ENCODE measurements around the gene HDAC9. TPM values are rescaled to one million over a fixed set of nuclear protein-coding genes. Genes with fewer than 3 reads are reported as not detected.
"Not testable (repeated sequence)": the region's sequence is repeated elsewhere in the genome, so short reads cannot be mapped to it uniquely, and the experiment has no call there.

The HDAC9 gene
- total RNA-seq, 1 experiment from 2014 or later, result 0.02 TPM

DNA sequence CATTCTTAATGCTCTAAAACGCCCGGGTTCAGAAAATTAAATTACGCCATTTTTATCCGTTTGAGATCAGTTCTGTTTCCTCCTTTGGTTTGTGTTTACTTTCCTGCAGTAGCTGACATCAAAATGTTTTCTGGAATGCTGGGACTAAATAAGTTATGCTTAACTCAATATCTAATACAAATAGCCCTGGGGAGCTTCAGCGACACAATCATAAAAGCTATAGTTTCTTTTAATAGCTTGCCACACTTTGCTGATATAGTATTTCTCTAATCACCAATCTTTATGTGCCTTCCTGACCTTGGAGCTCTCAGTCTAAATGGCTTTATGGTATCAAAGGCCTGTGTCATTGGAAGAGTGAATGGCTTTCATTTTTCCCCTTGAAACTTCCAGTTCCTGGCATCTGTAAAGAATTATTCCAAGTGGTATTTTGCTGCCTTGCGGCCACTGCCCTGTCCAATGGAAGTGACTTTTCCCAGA is 202.7 kb downstream of the HDAC9 start:
- DNase-seq (ENCODE audit: extremely low read depth, low read depth), result no peak

DNA sequence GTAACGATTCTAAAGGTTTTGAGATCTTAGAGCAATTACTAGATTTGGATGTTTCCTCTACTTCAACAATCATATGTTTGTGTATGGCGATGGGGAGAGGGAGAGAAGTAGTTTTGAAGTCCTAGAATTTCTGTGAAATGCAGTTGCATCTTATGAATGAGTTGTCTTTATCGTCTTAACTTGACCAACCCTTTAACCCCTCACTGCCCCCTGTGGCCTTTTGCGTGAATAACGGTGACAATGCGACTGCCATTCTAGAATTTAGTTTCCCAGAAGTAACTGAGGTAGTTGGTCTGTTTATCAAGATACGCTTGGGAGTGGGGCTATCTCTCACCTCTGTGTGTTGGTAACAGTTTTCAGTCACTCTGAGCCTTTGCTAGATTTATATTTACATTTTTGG is 204.6 kb downstream of the HDAC9 start:
- no peak for DNase-seq (ENCODE audit: extremely low read depth, low read depth)

DNA sequence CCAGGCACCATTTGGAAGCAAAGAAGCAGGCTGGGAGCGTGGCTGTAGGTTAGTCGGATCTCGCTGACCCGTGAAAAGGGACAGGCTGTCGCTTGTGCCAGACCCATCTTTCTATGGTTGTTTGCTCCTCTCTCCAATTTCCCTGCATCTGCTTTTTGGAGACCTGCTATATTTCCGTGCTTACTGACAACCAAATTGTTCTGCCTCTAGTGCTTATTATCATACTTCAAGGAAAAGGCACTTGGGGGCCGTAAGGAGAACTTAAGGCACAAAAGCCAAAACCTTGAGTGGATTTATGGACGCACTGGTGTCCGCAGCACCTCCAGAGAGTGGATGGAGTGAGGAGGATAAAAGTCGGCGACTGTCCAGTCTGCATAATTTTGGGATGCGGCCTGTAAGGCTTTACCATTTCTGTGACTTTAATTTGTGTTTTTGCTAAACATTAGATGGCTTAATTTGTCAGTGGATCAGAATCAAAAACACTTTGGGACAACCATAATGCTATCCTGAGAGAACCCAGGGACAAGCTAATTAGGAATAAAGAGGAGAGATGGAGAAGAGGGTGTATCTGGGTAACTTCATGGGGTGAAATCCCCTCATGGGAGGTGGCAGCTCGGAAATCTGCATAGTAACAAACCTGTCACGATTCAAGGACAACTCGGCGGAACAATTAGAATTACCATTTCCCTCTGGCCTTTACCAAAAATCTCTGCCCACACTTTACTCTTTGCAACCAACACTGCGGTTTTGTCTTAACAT is 206.7 kb downstream of the HDAC9 start:
- DNase-seq (ENCODE audit: extremely low read depth, low read depth), result no peak

DNA sequence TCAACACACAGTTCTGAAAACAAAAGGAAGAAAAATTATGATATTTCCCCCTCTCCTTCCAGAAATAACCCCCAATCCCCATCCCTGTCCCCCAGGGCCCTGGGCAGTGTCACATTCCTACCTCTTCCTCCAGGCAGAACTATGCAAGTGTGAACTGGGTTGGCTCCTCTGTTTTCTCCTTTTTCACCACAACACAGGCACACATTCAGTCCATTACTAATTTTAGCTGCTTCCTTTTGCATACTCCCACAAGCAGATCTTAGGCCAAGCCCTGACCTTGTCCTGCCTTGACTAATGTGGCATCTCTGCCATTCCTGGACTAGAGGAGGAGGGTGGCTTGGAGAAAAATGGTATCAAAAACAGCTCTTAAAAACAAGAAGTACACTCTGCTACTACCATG is 208.1 kb downstream of the HDAC9 start:
- no peak for DNase-seq (ENCODE audit: extremely low read depth, low read depth)

DNA sequence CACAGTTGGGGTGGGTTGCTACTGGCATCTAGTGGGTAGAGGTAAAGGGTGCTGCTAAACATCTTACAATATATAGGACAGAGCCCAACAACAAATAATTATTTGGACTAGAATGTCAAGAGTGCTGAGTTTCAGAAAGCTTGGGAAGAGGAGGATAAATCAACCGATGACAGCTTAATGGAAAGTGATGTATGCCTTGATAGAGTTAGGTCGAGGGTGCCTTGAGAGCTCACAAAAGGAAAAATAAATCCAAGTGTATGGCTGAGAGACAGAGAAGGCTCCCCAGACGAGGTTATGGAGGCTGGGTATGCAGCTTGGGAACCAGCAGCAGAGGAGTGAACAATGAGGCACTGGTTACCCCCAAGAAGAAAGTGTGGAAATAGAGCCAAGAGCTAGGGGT is 211.1 kb downstream of the HDAC9 start:
- DNase-seq (ENCODE audit: extremely low read depth, low read depth), result no peak

DNA sequence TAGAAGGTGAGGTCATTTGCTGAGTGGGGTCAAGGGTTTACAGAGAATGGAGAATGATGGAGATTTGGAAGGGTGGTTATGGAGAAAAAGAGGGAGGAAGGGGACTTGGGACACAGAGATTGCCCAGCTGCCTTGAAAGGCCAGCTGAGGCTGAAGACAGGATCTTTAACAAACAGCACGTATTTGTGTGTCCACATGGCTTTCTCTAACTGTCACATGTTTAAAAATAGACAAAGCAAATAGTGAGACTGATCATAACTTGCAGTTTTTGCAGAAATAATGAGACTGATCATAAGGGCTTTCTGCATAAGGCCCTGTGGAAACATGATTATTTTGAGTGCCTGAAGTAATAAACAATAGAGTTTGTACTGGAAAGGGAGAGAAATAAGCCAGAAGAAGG is 212.7 kb downstream of the HDAC9 start:
- DNase-seq (ENCODE audit: extremely low read depth, low read depth), result no peak

DNA sequence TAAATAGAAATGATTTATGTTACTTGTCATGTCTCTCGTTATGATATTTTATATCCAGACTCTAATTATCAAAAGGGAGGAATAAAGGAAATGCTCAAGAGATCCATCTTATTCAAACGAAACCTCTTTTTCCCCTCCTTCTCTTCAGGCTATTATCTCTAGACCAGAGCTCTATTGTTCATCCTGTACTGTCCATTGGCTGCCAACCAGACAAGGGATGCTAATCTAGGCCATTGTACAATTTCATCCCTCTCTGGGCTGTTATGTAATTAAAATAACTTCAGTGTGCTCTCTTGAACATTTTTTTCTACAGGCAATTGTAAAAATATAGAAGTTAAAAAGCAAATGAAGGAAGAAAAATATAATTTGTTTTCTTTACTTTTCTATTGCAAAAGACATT is 220.4 kb downstream of the HDAC9 start:
- DNase-seq (ENCODE audit: extremely low read depth, low read depth), result no peak

DNA sequence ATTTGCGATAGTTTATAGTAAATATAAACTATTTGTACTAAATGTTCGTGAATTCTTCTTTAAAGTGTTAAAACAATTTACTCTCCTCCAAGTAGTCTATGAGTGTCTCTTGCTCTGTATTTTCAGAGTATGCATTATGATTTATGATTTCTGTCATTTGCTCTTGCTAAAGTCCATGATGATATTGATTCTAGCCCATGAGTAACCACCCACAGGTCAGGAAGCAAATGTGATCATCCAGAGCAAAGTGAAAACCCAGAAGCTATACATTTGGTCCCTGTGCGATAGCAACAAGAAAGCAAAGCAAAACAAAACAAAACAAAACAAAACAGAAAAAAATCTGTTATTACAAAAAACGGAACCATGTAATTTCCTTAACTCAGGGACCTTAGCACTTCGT is 225.9 kb downstream of the HDAC9 start:
- no peak for DNase-seq (ENCODE audit: extremely low read depth, low read depth)

DNA sequence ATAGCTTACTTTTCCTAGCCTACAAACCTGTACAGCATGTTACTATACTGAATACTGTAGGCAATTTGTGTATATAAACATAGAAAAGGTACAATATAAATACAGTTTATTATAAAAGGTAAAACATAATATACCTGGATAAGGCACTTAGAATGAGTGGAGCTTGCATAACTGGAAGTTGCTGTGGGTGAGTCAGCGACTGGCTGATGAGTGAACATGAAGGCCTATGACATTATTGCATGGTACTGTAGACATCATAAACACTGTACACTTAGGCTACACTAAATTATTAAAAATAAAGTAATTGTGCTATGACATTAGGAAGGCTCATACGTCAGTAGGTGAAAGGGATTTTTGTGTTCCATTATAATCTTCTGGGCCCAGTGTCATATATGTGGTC is 228.8 kb downstream of the HDAC9 start:
- no peak for DNase-seq (ENCODE audit: extremely low read depth, low read depth)

DNA sequence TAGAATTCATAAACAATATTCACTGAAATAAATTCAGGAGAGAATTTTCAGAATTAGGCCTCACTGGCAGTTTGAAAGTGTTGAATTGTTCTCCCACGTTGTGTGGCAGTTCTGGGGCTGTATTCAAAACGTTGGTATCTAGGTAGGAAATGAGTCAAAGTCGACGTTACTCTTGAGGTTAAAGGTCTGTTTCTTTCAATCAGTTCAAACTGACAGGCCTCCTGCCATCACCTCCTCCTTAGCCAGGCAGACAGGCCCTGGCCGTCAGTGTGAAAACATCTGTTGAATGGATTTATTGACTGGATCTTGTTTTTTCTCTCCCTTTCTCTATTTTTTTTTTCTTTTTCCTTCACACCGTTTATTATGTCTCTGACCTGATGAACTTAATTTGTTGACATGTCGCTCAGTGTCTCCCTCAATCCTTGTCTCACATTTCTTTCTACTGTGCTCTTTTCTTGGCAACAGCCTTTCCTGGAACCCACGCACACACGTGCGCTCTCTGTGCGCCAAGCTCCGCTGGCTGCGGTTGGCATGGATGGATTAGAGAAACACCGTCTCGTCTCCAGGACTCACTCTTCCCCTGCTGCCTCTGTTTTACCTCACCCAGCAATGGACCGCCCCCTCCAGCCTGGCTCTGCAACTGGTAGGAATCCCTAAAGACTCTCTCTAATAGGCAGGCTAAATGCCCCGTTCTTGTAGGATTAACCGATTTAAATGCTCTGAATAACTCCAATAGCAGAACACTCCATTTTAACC is 231.7 kb downstream of the HDAC9 start:
- DNase-seq (ENCODE audit: extremely low read depth, low read depth), result no peak

DNA sequence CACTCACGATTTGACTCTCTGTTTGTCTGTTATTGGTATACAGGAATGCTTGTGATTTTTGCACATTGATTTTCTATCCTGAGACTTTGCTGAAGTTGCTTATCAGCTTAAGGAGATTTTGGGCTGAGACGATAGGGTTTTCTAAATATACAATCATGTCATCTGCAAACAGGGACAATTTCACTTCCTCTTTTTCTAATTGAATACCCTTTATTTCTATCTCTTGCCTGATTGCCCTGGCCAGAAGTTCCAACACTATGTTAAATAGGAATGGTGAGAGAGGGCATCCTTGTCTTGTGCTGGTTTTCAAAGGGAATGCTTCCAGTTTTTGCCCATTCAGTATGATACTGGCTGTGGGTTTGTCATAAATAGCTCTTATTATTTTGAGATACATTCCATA is 240.5 kb downstream of the HDAC9 start:
- DNase-seq (ENCODE audit: extremely low read depth, low read depth), result not testable (repeated sequence)

DNA sequence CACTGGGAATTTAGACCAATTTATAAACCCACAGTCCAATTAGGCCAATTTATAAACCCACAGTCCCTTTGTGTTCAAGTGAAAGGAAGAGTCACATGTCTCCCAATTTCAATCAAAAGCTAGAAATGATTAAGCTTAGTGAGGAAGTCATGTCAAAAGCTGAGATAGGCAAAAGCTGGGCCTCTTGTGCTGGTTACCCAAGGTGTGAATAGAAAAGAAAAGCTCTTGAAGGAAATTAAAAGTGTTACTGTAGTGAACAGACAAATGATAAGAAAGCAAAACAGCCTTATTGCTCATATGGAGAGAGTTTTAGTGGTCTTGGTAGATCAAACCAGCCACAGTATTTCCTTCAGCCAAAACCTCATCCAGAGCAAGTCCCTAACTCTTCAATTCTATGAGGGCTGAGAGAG is 245.0 kb downstream of the HDAC9 start:
- no peak for DNase-seq (ENCODE audit: extremely low read depth, low read depth)

DNA sequence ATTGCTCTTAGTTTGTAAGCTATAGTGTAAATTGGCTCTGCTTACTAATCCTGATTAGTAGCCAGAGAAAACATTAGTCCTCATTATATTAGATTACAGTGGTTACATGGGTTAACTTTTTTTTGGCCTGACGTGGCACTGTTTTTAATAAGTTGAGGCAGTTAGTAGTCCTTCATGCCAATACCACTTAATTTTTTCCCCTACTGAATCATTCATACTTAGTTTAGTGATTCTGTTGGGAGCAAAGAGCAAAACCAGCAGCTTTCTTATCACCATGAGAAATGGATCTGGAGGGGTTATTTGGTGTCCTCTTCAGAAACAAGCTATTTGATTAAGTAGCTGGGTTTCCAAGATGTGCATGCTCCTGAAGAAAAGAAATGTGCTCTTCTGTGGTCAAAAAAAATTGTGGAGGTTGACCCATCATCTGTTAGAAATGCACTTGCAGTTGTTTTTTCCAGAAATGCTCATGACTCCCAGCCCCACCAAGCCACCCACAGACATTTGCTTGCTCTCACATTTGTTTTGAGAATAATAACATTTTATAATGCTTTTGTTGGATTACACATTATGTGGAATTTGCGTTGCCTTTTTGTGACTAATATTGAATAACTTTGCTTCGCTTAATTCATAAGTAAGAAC is 258.5 kb downstream of the HDAC9 start:
- no peak for DNase-seq (ENCODE audit: extremely low read depth, low read depth)

DNA sequence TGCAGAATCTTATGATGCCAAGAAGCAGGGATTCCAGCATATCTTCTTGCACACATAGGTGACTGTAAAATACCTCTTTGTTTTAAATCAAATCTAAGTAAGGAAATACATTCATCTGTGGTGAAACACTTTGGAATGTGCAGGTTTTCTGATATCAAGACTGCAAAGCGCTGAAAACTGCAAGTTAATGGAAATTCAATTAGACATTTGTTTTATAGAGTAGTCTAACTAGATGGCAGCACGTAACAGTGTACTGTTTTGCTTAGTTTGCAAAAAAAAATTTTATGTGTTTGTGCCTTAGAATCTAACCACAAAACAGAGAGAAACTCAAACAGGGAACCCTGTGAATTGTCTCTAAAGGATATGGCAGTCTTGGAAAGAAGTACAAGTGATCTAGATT is 259.2 kb downstream of the HDAC9 start:
- DNase-seq (ENCODE audit: extremely low read depth, low read depth), result no peak

DNA sequence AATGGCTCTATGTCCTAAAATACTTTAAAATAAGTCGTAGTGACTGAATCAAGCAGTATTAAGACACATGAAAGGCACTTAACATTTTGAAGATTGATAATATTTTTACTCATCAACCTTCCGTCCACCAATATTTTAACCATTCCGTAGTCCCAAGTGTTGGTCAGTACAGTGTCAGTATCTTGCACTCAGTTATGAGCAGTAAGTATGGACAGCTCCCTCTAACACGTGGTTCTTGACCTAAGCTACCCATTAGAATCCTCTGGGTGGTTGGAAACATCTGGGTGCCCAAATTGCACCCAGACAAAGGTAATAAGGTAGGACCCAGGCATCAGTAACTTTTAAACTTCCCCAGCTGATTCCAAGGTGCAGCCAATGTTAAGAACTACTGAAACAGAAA is 260.2 kb downstream of the HDAC9 start:
- no peak for DNase-seq (ENCODE audit: extremely low read depth, low read depth)

DNA sequence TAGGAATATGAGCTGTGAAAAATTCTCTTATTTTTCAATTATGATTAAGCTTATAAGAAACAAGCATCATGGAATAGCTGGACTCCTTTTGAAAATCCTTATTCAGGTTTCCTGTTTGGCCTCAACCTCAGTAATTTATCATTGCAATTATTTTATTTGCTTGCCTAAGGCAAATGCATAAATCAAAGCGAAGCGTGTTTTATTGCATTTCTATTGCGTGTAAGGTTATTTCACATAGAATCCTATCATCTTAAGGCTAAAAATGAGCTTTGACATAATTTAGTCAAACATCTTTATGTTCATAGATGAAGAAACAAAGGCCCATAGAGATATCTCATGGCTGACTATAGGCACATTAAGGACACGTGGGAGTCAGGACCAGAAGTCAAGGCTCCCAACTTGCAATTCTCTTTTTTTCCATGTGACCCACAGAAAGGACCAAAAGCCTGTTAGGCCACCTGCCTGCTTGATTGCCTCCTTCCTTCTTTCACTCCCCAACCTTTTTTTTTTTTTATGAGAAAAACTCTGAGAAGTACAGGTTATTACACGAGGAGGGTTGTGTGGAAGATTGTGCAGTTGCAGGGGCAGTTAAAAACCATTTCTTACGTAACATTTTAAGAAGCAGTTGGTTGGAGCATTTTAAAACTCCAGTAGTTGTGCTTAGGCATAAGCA is 261.0 kb downstream of the HDAC9 start:
- no peak for DNase-seq (ENCODE audit: extremely low read depth, low read depth)

DNA sequence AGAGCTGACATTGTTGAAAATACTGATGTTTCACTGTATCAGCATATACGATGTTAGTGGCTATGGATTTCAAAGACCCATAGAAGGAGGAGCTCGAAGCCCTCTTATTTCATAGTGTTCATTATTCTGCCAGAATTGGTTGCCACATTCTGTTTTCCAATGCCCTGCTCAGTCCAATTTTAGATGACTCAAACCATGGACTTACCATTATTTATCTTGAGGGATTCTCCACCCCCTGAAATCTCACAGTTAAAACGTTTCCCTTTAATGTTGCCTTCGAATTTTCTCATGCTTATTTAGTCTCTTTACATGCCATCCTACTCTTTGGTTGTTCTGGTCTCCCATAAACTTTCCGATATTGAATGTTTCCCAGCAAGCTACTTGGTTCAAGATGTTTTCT is 264.5 kb downstream of the HDAC9 start:
- DNase-seq (ENCODE audit: extremely low read depth, low read depth), result no peak

DNA sequence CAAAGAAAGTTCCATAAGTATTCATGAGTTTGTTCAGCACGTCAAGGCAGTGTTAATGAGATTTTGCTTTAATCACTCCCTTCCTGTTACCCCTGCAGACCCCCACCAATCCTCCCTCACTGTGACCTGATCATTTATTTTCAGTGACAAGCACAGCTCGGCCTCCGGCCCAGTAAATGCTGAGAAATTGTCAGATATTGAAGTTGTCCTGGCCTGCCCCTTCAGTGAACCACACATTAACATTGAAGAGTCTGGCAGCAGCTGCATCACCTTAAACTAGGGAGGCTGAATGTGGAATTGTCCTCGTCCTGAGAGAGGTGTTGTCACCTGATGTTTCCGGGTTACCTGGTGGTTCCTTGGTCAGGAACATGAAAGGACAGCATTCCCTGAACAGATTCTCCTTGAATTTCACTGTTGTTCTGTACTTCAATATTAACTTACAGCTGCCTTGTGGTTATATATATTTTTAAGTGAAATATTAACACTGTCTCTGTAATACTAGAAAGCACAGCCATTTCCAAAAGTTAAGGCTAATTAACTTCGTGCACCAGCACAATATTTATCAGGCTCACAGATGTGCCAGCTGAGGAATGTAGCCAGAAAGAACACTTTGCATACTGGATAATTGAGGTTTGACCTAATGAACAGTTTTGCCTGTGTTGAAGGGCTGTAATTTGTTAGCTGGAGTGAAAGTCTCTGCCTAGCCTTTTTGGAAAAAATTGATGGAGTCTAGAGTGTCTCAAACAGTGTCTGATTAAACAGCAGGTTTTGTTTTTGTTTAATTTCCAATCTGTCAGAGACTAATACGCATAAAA is 265.3 kb downstream of the HDAC9 start:
- no peak for DNase-seq (ENCODE audit: extremely low read depth, low read depth)

DNA sequence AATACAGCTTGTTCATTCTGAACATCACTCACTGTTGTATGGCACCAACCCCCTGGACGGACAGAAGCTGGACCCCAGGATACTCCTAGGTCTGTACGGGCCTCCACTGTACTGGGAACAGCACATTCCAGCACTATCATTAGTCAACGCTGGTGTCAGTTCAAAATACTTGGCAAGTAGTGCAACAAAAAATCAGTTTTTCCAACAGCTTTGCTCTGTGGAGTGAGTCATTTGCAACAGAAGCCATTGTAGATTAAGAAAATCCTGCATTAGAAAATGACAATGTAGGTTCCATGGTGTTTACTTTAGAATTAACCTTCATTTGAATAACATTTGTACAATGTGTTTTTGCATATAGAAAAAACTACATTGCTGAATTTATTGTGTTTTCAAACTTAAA is 266.6 kb downstream of the HDAC9 start:
- no peak for DNase-seq (ENCODE audit: extremely low read depth, low read depth)

DNA sequence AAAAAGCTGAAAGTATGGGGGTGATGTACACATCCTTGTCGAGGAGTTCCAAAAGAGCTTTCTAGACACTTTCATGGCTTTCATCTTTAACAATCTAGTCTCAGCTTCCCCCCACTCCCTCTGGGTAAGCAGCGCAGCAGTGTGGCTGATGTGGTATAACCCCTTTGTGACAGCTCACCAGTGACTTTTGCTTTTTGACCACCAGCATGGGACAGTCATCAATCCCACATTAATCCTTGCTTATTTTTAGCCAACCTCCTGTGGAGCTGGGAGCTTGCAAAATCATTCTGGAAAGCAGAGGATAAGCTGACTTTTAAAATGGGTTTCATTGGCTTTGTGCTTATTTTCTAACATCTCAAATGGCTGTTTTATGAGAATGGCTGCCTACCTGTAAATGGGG is 272.7 kb downstream of the HDAC9 start:
- no peak for DNase-seq (ENCODE audit: extremely low read depth, low read depth)

Measured in NCI-H460 (cell line).